OCI-LY7 (cell line): ENCODE measurements around the gene ANKS1B. TPM values are rescaled to one million over a fixed set of nuclear protein-coding genes. Genes with fewer than 3 reads are reported as not detected.

Experiments used
- BruUV-seq: library from RNA; stranded (reverse); fragments of 400-500 nt; replicated peaks from 2 replicates; lab custom pipeline; 2021; lab: Mats Ljungman, UMichigan
- CTCF ChIA-PET: fragments of 300-600 bp; sonication (Branson Sonifier 250); formaldehyde crosslinking; loops from one replicate; lab custom pipeline; 2022; ENCODE audit warnings: antibody characterized with exemption; ENCODE audit not compliant: unreplicated experiment; lab: Charles Lee
- POLR2A ChIA-PET: fragments of 300-600 bp; sonication (Branson Sonifier 250); formaldehyde crosslinking; loops from one replicate; lab custom pipeline; 2022; ENCODE audit warnings: antibody characterized with exemption; lab: Charles Lee
- DNase-seq: peaks from one replicate; pipeline ENCODE4 v3.0.0-alpha.2; 2015; ENCODE audit warnings: low spot score
- H2AFZ ChIP-seq: fragments of 200-600 bp; sonication (generic), shearing (Covaris generic); 2 replicates; pipeline ENCODE4 v1.6.1; 2014; ENCODE audit warnings: mild to moderate bottlenecking, antibody characterized with exemption, low read length, moderate library complexity
- H3K27ac ChIP-seq: fragments of 200-600 bp; sonication (generic); 2 replicates; pipeline ENCODE4 v1.5.1; 2014; ENCODE audit warnings: mixed run types, low read depth, mild to moderate bottlenecking, moderate library complexity, low read length, inconsistent platforms; ENCODE audit not compliant: poor library complexity, severe bottlenecking
- H3K36me3 ChIP-seq: fragments of 200-600 bp; sonication (generic); 2 replicates; pipeline ENCODE4 v1.6.1; 2014; ENCODE audit warnings: mild to moderate bottlenecking, antibody characterized with exemption, low read length, moderate library complexity, mixed read lengths; ENCODE audit not compliant: insufficient read depth
- H3K4me1 ChIP-seq: fragments of 200-600 bp; sonication (generic); 2 replicates; pipeline ENCODE4 v1.5.1; 2014; ENCODE audit warnings: mild to moderate bottlenecking, low read length; ENCODE audit not compliant: insufficient read depth, poor library complexity, severe bottlenecking
- H3K4me2 ChIP-seq: fragments of 200-600 bp; sonication (generic); 2 replicates; pipeline ENCODE4 v1.6.1; 2014; ENCODE audit warnings: mild to moderate bottlenecking, low read length
- H3K4me3 ChIP-seq: fragments of 200-600 bp; sonication (generic); 2 replicates; pipeline ENCODE4 v1.5.1; 2014; ENCODE audit warnings: mild to moderate bottlenecking, low read depth, low read length; ENCODE audit not compliant: poor library complexity, severe bottlenecking
- H3K79me2 ChIP-seq: fragments of 200-600 bp; sonication (generic); 2 replicates; pipeline ENCODE4 v1.6.1; 2016; ENCODE audit warnings: low read depth, mild to moderate bottlenecking, low read length, moderate library complexity, mixed read lengths; ENCODE audit not compliant: insufficient read depth
- H3K9me2 ChIP-seq: fragments of 200-600 bp; sonication (generic); 2 replicates; pipeline ENCODE4 v1.6.1; 2016; ENCODE audit warnings: mild to moderate bottlenecking, low read length, mixed read lengths; ENCODE audit not compliant: insufficient read depth
- H3K9me3 ChIP-seq: fragments of 200-600 bp; sonication (generic); 2 replicates; pipeline ENCODE4 v1.6.1; 2014; ENCODE audit warnings: mild to moderate bottlenecking, mixed run types, low read length, mixed read lengths
- H4K20me1 ChIP-seq: fragments of 200-600 bp; sonication (generic); 2 replicates; pipeline ENCODE4 v1.6.1; 2014; ENCODE audit warnings: mild to moderate bottlenecking, antibody characterized with exemption, low read length, moderate library complexity, mixed read lengths; ENCODE audit not compliant: insufficient read depth
- EZH2phosphoT487 ChIP-seq: fragments of 200-600 bp; sonication (generic); IDR thresholded peaks from 2 replicates; pipeline ENCODE4 v1.6.1; 2018; ENCODE audit warnings: low read depth, borderline replicate concordance, mild to moderate bottlenecking, mixed run types, antibody characterized with exemption, low read length, moderate library complexity, mixed read lengths
- intact Hi-C: fragments of 100-400 bp; cut with micrococcal nuclease; formaldehyde crosslinking; loops from one replicate; pipeline ENCODE4 v1.10.0; 2022; ENCODE audit not compliant: unreplicated experiment
- total RNA-seq, 2 experiments: library from RNA; depleted of rRNA in 1 of 2; stranded (reverse); fragments of >200 nt in 1 of 2; shearing (Covaris generic) in 1 of 2; gene quantifications; 2 replicates each; pipeline ENCODE4 v1.2.3, GENCODE V29; 2014 to 2022
- TF ChIP-seq, protein P1 (sequence below): fragments of 200-600 bp; sonication (generic); conservative IDR thresholded peaks from 2 replicates; pipeline ENCODE4 v1.5.1; 2014; ENCODE audit warnings: mild to moderate bottlenecking, antibody characterized with exemption, low read length, moderate library complexity, mixed read lengths

ANKS1B gene
- total RNA-seq, 2 experiments from 2014 or later, result 2.9 to 6.0 TPM

GRCh38 chr12:99170461-99170860, 814.3 kb downstream of the ANKS1B start:
- H3K4me1 ChIP-seq, result peaks cover 18% of the 10 kb centered on the region
- no TSS peak for BruUV-seq
- no peaks in the 10 kb centered on the region for H4K20me1 ChIP-seq
- no peak overlapping the region for H3K4me3 ChIP-seq
- H2AFZ ChIP-seq, result peak overlapping the region; percentile 44; the same call in 1 of the 2 replicates
- H3K4me2 ChIP-seq, result peak overlapping the region; percentile 26; the same call in 1 of the 2 replicates
- ChIA-PET CTCF (no interaction called here), POLR2A (interaction anchor here (0.5 to 2.1 kb wide), 2 partner anchors 16 to 451 kb away, joined by 3 to 8 read pairs; no protein-coding TSS in a partner anchor)
- TF ChIP-seq, protein P1, sequence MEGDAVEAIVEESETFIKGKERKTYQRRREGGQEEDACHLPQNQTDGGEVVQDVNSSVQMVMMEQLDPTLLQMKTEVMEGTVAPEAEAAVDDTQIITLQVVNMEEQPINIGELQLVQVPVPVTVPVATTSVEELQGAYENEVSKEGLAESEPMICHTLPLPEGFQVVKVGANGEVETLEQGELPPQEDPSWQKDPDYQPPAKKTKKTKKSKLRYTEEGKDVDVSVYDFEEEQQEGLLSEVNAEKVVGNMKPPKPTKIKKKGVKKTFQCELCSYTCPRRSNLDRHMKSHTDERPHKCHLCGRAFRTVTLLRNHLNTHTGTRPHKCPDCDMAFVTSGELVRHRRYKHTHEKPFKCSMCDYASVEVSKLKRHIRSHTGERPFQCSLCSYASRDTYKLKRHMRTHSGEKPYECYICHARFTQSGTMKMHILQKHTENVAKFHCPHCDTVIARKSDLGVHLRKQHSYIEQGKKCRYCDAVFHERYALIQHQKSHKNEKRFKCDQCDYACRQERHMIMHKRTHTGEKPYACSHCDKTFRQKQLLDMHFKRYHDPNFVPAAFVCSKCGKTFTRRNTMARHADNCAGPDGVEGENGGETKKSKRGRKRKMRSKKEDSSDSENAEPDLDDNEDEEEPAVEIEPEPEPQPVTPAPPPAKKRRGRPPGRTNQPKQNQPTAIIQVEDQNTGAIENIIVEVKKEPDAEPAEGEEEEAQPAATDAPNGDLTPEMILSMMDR, result no peak
- no peak for TF ChIP-seq EZH2phosphoT487
- no peaks in the 10 kb centered on the region for H3K36me3 ChIP-seq
- no peak for DNase-seq
- H3K79me2 ChIP-seq, result no peaks in the 10 kb centered on the region
- H3K9me2 ChIP-seq, result no peaks in the 10 kb centered on the region
- intact Hi-C loops, result no loop called here
- peaks cover 5% of the 10 kb centered on the region; the same call in 1 of the 2 replicates for H3K9me3 ChIP-seq
- H3K27ac ChIP-seq, result no peak overlapping the region

DNA sequence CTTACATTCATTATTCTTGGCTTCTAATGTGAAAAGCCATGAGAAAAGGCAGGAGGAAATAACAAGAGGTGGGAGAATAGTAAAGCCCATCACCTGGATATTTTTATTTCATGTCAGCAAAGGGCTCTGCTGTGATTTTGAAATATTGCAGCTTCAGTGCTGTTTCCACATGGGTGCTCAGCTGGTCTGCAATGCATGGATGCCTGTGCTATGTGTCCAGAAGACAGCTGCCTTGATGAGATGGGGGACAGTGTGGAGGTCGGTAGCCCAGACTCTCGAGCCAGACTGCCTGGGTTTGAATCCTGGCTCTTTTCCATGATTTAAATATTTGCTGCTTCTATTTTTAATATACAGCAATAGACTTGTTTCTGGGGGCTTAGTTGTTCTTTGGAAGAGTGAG, 814.7 kb downstream of the ANKS1B start:
- peak; percentile 52 for DNase-seq
- ChIA-PET POLR2A (interaction anchor here (0.5 to 2.1 kb wide), 5 partner anchors 9 to 451 kb away, joined by 3 to 8 read pairs (median 3); no protein-coding TSS in a partner anchor), CTCF (no interaction called here)
- H3K36me3 ChIP-seq, result no peaks in the 10 kb centered on the region
- H3K27ac ChIP-seq, result no peak overlapping the region
- intact Hi-C loops, result no loop called here
- TF ChIP-seq, protein P1, result no peak
- TF ChIP-seq EZH2phosphoT487, result no peak
- peak overlapping the region; percentile 26 for H3K4me2 ChIP-seq
- H3K79me2 ChIP-seq, result no peaks in the 10 kb centered on the region
- peaks cover 18% of the 10 kb centered on the region for H3K4me1 ChIP-seq
- no peaks in the 10 kb centered on the region for H3K9me2 ChIP-seq
- H4K20me1 ChIP-seq, result no peaks in the 10 kb centered on the region
- no TSS peak for BruUV-seq
- H2AFZ ChIP-seq, result peak overlapping the region; percentile 44; the same call in 1 of the 2 replicates
- no peak overlapping the region for H3K4me3 ChIP-seq
- peaks cover 5% of the 10 kb centered on the region; the same call in 1 of the 2 replicates for H3K9me3 ChIP-seq

GRCh38 chr12:99157946-99158345, 826.8 kb downstream of the ANKS1B start:
- no peak overlapping the region for H3K4me3 ChIP-seq
- POLR2A ChIA-PET, result interaction anchor here (1.1 to 1.5 kb wide), 2 partner anchors 10 to 15 kb away, joined by 3 to 4 read pairs; no protein-coding TSS in a partner anchor
- no peak for DNase-seq
- H3K4me2 ChIP-seq, result no peak overlapping the region
- no peaks in the 10 kb centered on the region for H3K9me2 ChIP-seq
- H3K79me2 ChIP-seq, result no peaks in the 10 kb centered on the region
- TF ChIP-seq, protein P1, result no peak
- TF ChIP-seq EZH2phosphoT487, result no peak
- no peaks in the 10 kb centered on the region for H3K4me1 ChIP-seq
- CTCF ChIA-PET, result no interaction called here
- no peaks in the 10 kb centered on the region; the same call in 1 of the 2 replicates for H3K9me3 ChIP-seq
- H3K27ac ChIP-seq, result no peak overlapping the region
- no TSS peak for BruUV-seq
- H3K36me3 ChIP-seq, result no peaks in the 10 kb centered on the region
- no peaks in the 10 kb centered on the region for H4K20me1 ChIP-seq
- intact Hi-C loops, result no loop called here
- no peak overlapping the region for H2AFZ ChIP-seq
